ENCODE data around the gene CBY1.

DNA sequence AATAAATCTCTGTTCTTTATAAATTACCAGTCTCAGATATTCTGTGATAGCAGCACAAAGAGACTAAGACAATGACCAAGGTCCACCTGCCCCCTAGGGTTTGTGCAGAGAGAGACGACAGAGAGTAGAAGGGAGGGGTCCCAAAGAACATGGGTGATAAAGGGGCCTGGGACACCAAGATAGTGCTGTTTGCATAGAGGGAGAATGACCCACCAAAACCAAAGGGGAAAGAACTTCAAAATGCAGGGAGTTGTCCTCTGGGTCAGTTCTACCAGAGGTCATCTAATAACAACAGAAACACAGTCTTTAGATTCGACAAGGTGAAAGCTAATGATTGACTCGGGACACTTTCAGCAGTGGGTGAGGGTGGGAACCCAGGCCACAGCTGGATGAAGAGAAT lies 23.9 kb upstream of the CBY1 start:
- TF ChIP-seq, protein P1, sequence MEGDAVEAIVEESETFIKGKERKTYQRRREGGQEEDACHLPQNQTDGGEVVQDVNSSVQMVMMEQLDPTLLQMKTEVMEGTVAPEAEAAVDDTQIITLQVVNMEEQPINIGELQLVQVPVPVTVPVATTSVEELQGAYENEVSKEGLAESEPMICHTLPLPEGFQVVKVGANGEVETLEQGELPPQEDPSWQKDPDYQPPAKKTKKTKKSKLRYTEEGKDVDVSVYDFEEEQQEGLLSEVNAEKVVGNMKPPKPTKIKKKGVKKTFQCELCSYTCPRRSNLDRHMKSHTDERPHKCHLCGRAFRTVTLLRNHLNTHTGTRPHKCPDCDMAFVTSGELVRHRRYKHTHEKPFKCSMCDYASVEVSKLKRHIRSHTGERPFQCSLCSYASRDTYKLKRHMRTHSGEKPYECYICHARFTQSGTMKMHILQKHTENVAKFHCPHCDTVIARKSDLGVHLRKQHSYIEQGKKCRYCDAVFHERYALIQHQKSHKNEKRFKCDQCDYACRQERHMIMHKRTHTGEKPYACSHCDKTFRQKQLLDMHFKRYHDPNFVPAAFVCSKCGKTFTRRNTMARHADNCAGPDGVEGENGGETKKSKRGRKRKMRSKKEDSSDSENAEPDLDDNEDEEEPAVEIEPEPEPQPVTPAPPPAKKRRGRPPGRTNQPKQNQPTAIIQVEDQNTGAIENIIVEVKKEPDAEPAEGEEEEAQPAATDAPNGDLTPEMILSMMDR (IDR thresholded peaks at IDR 0.05; ENCODE audit: low read length): no peak
- no peak for TF ChIP-seq EZH2 (optimal IDR thresholded peaks at IDR 0.05; ENCODE audit: low read depth, low read length)

Data from MM.1S (cell line).